SU-DHL-6 (cell line): ENCODE results near the gene AKT3.

Experiments
- EZH2phosphoT487 ChIP-seq: fragments of 200-600 bp; sonication (generic), shearing (Covaris generic); conservative IDR thresholded peaks from 2 replicates; pipeline ENCODE4 v1.6.1; 2018; ENCODE audit warnings: mild to moderate bottlenecking, antibody characterized with exemption, low read length, moderate library complexity, mixed read lengths
- TF ChIP-seq, protein P1 (sequence below): fragments of 200-600 bp; sonication (generic); IDR thresholded peaks from one replicate; pipeline ENCODE4 v1.5.1; 2017; ENCODE audit warnings: antibody characterized with exemption, mild to moderate bottlenecking, low read length, moderate library complexity; ENCODE audit not compliant: insufficient read depth, poor library complexity, severe bottlenecking

DNA sequence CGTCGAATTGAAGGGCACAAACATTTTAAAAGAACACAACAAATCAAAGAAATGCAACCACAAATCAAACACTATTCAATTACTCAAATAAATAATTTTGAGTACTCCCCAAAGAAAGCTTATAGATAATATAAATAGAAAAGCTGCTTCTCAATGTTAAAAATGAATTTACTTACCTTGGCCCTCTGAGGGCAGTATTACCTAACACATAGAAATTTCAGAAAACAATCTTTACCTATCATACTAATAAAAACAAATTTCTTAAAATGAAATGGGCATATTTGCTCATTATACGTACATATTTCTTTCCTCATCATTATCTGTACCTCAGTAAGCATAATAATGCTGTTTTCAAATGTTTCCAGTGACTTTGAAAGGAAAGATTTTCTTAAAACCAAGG, 141.8 kb downstream of the AKT3 start:
- TF ChIP-seq, protein P1, sequence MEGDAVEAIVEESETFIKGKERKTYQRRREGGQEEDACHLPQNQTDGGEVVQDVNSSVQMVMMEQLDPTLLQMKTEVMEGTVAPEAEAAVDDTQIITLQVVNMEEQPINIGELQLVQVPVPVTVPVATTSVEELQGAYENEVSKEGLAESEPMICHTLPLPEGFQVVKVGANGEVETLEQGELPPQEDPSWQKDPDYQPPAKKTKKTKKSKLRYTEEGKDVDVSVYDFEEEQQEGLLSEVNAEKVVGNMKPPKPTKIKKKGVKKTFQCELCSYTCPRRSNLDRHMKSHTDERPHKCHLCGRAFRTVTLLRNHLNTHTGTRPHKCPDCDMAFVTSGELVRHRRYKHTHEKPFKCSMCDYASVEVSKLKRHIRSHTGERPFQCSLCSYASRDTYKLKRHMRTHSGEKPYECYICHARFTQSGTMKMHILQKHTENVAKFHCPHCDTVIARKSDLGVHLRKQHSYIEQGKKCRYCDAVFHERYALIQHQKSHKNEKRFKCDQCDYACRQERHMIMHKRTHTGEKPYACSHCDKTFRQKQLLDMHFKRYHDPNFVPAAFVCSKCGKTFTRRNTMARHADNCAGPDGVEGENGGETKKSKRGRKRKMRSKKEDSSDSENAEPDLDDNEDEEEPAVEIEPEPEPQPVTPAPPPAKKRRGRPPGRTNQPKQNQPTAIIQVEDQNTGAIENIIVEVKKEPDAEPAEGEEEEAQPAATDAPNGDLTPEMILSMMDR, result peak; percentile 18
- no peak for TF ChIP-seq EZH2phosphoT487
